Activated T-helper 9 cell treated with anti-CD3 and anti-CD28 coated beads, Interleukin-2, amount 50 U/mL, for 16 hours (primary cell): ENCODE results near the gene DIAPH2.

Experiments used
- DNase-seq: peaks from one replicate; pipeline ENCODE4 v3.0.0-alpha.2; 2020; ENCODE audit warnings: low read depth

Gene DIAPH2

GRCh38 chrX:97482666-97483300 lies 798.1 kb downstream of the DIAPH2 start:
- DNase-seq = no peak

- no peak for DNase-seq
Measured at GRCh38 chrX:97490656-97491055, 806.0 kb downstream of the DIAPH2 start.

- DNase-seq = no peak
Measured at GRCh38 chrX:97494756-97495372, 810.2 kb downstream of the DIAPH2 start.

GRCh38 chrX:97498093-97498492 lies 813.5 kb downstream of the DIAPH2 start:
- no peak for DNase-seq

- DNase-seq = no peak
Measured at GRCh38 chrX:97504431-97504830, 819.8 kb downstream of the DIAPH2 start.

- no peak for DNase-seq
Measured at GRCh38 chrX:97517763-97518162, 833.1 kb downstream of the DIAPH2 start.

- DNase-seq = no peak
Measured at GRCh38 chrX:97522307-97522706, 837.7 kb downstream of the DIAPH2 start.

GRCh38 chrX:97524340-97524739 lies 839.7 kb downstream of the DIAPH2 start:
- no peak for DNase-seq

- no peak for DNase-seq
Measured at GRCh38 chrX:97524997-97525396, 840.4 kb downstream of the DIAPH2 start.

- no peak for DNase-seq
Measured at GRCh38 chrX:97525981-97526380, 841.3 kb downstream of the DIAPH2 start.

- DNase-seq = no peak
Measured at GRCh38 chrX:97527725-97528124, 843.1 kb downstream of the DIAPH2 start.

- no peak for DNase-seq
Measured at GRCh38 chrX:97529536-97530200, 845.0 kb downstream of the DIAPH2 start.

GRCh38 chrX:97531825-97532224 lies 847.2 kb downstream of the DIAPH2 start:
- DNase-seq = no peak

GRCh38 chrX:97538745-97539144 lies 854.1 kb downstream of the DIAPH2 start:
- DNase-seq = no peak

- DNase-seq = no peak
Measured at GRCh38 chrX:97539970-97540519, 855.4 kb downstream of the DIAPH2 start.

- DNase-seq = no peak
Measured at GRCh38 chrX:97547877-97548578, 863.4 kb downstream of the DIAPH2 start.

GRCh38 chrX:97551821-97552220 lies 867.2 kb downstream of the DIAPH2 start:
- no peak for DNase-seq

- DNase-seq = no peak
Measured at GRCh38 chrX:97553833-97554232, 869.2 kb downstream of the DIAPH2 start.

GRCh38 chrX:97556359-97556758 lies 871.7 kb downstream of the DIAPH2 start:
- DNase-seq = no peak

GRCh38 chrX:97563531-97564133 lies 879.0 kb downstream of the DIAPH2 start:
- DNase-seq = peak; percentile 12

- DNase-seq = no peak
Measured at GRCh38 chrX:97564496-97564895, 879.9 kb downstream of the DIAPH2 start.

- DNase-seq = no peak
Measured at GRCh38 chrX:97587171-97587570, 902.5 kb downstream of the DIAPH2 start.
